ENCODE measurements around the gene POLD4. TPM values are rescaled to one million over a fixed set of nuclear protein-coding genes. Genes with fewer than 3 reads are reported as not detected.

POLD4 gene
- polyA plus RNA-seq, 1 experiment: 45.9 TPM

DNA sequence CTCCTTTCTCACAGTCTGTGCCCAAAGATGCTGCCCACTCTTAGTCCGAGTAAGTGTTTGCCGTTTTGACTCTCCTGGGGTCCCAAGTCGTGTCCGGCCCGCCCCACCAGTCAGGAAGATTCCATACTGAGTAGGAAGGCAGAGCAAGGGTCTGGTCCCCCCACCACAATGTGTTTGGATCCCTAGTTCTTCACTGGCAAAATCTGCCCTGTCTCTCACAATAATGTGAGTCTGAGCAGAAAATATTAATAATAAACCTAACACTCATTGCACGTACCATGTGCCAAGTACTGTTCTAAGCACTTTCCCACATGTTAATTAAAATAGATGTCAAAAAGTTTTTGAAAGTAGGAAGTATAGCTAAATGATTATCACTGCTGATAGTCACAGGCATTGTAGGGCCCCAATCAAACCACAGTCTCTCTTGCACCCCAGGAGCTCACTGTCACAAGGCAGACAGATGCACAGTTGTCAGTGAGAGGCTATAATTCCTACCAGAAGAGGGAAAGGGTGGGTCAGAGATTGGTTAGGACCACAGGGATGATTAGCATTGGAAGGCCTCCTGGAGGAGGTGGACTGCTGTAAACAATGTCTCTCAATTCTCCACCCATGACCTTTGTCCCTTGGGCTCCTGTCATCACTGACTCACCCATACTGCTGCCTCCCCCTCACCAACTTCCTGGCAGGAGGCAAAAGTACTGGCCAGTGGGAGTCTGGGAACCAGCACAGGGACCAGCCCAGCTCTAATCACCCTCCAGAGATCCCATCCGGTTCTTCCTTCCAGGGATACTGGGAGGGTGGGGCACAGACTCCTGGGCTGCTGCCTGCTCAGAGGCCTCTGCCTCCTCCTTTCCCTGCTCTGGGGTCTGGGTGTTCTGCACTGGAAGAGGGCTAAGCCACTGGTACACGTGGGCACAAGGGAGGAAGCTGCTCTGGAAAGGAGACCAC is 1.0 kb upstream of the POLD4 start:
- peak overlapping the region; percentile 55 for H3K4me3 ChIP-seq (ENCODE audit: low read depth, low read length)
- peak; percentile 76 for DNase-seq (ENCODE audit: low read depth, low spot score)
- no peaks in the 10 kb centered on the region; the same call in 1 of the 2 replicates for H3K9me3 ChIP-seq (ENCODE audit: control insufficient read depth, insufficient read depth, low read length)
- H3K27ac ChIP-seq (ENCODE audit: low read depth, low read length): peak overlapping the region; percentile 97
- POLR2A ChIA-PET: interaction anchor here (0.7 to 8.7 kb wide), 9 partner anchors 8 to 47 kb away, joined by 3 to 106 read pairs (median 6); partner anchors contain the start of genes CLCF1, PPP1CA and RAD9A
- CTCF ChIA-PET: interaction anchor here (1.7 to 19.6 kb wide), 4 partner anchors 8 to 91 kb away, joined by 4 to 716 read pairs (median 22); partner anchors contain the start of genes CLCF1, PPP1CA and RAD9A
- no peaks in the 10 kb centered on the region for H3K27me3 ChIP-seq (ENCODE audit: control insufficient read depth, insufficient read depth, low read length)
- TF ChIP-seq, protein P1, sequence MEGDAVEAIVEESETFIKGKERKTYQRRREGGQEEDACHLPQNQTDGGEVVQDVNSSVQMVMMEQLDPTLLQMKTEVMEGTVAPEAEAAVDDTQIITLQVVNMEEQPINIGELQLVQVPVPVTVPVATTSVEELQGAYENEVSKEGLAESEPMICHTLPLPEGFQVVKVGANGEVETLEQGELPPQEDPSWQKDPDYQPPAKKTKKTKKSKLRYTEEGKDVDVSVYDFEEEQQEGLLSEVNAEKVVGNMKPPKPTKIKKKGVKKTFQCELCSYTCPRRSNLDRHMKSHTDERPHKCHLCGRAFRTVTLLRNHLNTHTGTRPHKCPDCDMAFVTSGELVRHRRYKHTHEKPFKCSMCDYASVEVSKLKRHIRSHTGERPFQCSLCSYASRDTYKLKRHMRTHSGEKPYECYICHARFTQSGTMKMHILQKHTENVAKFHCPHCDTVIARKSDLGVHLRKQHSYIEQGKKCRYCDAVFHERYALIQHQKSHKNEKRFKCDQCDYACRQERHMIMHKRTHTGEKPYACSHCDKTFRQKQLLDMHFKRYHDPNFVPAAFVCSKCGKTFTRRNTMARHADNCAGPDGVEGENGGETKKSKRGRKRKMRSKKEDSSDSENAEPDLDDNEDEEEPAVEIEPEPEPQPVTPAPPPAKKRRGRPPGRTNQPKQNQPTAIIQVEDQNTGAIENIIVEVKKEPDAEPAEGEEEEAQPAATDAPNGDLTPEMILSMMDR (IDR thresholded peaks at IDR 0.05; ENCODE audit: low read depth, low read length): peak; percentile 39

DNA sequence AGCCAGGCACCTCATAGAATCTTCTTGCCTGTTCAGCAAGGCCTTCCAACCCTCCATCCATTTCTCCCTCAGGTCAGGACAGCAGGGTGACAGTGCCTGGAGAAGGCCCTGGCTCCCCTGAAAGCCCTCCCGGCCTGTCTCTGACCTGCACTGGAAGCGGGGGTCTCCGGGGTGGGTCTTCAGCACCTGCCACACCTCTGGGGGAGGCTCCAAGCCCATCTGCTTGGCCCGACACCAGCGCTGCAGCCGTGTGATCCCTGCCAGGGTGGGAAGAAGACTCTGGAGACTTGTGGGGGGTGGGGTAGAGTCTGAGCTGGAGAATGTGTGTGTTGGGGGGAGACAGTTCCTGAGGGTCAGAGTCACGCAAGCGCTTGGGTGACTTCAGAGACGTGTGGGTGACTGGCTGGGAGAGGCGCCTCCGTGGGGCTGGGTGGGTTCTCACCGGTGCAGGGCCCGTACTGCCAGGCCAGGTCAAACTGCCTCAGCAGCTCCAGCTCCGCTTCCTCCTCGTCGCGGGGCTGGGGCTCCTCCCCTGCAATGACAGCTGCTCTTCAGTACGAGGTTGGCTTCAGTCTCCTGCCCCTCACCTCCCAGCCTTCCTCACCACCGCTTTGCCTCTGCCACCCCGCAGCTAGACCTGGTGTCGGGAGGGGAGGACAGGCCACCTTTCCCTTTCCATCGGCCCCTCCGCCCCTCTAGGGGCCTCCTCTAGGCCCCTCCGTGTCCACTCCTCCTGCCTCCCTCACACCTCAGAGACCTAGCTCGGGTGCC is 615 bp downstream of the POLD4 start:
- CTCF ChIA-PET: interaction anchor here (0.5 to 19.6 kb wide), 8 partner anchors 11 to 90 kb away, joined by 3 to 716 read pairs (median 20); partner anchors contain the start of genes CLCF1, PPP1CA and RAD9A
- Histone ChIP-seq H3K4me3 (ENCODE audit: low read depth, low read length) (peak overlapping the region; percentile 83), H3K27me3 (ENCODE audit: control insufficient read depth, insufficient read depth, low read length) (no peaks in the 10 kb centered on the region), H3K9me3 (ENCODE audit: control insufficient read depth, insufficient read depth, low read length) (no peaks in the 10 kb centered on the region; the same call in 1 of the 2 replicates), H3K27ac (ENCODE audit: low read depth, low read length) (peak overlapping the region; percentile 97)
- POLR2A ChIA-PET: interaction anchor here (0.6 to 8.7 kb wide), 11 partner anchors 14 to 49 kb away, joined by 3 to 106 read pairs (median 5); partner anchors contain the start of genes CLCF1, PPP1CA and RAD9A
- TF ChIP-seq, protein P1 (IDR thresholded peaks at IDR 0.05; ENCODE audit: low read depth, low read length): no peak
- no peak for DNase-seq (ENCODE audit: low read depth, low spot score)

DNA sequence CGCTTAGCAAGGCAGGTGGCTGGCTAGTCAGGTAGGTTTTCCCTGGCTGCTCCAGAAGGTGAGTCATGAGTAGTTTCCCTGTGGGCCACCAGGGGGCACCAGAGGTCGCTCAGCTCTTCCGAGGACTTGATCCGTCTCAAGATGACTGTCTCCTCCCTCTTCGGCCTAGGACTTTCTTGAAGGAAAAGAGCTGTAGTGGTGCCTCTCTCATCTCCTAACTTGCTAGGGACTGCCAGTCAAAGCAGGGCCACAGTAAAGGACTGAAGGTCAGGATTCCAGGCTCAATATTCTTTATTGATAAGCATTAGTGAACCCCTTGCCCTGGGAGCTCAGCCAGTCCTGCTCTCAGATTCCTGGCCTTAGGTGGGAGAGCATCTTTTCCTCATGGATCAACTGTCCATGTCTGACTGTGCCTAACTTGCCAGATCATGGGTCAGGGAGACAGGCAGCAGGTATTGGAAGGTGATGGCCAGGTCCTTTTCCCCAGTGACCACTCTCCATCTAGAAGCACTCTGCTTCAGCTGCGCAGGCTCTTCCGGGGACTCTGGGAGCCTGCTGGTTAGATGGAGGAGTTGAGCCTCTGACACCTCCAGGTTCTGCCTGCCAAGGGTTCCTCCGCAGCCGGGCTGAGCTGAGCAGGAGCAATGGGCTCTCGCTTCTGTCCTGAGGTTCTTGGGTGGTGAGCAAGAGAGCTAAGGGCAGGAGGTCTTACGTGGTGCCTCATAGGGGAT is 1.9 kb downstream of the POLD4 start:
- TF ChIP-seq, protein P1 (IDR thresholded peaks at IDR 0.05; ENCODE audit: low read depth, low read length): peak; percentile 93
- Histone ChIP-seq H3K9me3 (ENCODE audit: control insufficient read depth, insufficient read depth, low read length) (no peaks in the 10 kb centered on the region; the same call in 1 of the 2 replicates), H3K27ac (ENCODE audit: low read depth, low read length) (no peak overlapping the region), H3K4me3 (ENCODE audit: low read depth, low read length) (no peak overlapping the region; the same call in 1 of the 2 replicates), H3K27me3 (ENCODE audit: control insufficient read depth, insufficient read depth, low read length) (no peaks in the 10 kb centered on the region)
- POLR2A ChIA-PET: interaction anchor here (0.6 to 8.7 kb wide), 5 partner anchors 15 to 50 kb away, joined by 3 to 106 read pairs (median 7); partner anchors contain the start of genes CLCF1 and PPP1CA
- DNase-seq (ENCODE audit: low read depth, low spot score): peak; percentile 62
- CTCF ChIA-PET: interaction anchor here (0.5 to 19.6 kb wide), 30 partner anchors 9 to 1365 kb away, joined by 3 to 716 read pairs (median 5); partner anchors contain the start of genes CLCF1, PPP1CA, RAD9A and RPS6KB2

DNA sequence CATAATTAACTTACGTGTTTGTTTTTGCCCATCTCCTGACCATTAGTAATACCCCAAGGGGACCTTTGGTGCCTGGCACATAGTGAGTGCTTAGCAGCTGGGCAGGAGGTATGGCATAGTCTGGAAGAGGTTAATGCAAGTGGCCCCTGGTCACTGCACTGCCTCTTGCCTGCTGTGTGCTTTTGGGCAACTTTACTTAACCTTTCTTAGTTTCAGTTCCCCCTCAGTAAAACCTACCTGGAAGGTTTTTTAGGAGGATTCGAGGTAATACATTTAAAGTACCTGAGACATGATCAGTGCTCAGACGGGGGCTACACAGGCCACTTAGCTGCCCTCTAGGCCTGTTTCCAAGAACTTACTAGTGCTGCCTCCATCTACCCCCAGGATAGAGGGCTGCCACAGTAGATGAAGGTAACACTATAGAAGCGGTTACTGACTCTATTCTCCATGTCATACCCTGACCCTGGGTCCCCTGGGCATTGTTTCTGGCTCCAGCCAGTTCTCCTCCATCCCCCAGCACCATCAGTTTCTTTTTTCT is 3.3 kb downstream of the POLD4 start:
- Histone ChIP-seq H3K27ac (ENCODE audit: low read depth, low read length) (no peak overlapping the region), H3K4me3 (ENCODE audit: low read depth, low read length) (no peak overlapping the region), H3K27me3 (ENCODE audit: control insufficient read depth, insufficient read depth, low read length) (no peaks in the 10 kb centered on the region), H3K9me3 (ENCODE audit: control insufficient read depth, insufficient read depth, low read length) (no peaks in the 10 kb centered on the region; the same call in 1 of the 2 replicates)
- TF ChIP-seq, protein P1 (IDR thresholded peaks at IDR 0.05; ENCODE audit: low read depth, low read length): no peak
- CTCF ChIA-PET: interaction anchor here (0.6 to 19.6 kb wide), 9 partner anchors 13 to 427 kb away, joined by 3 to 716 read pairs (median 16); partner anchors contain the start of genes CLCF1 and RAD9A
- POLR2A ChIA-PET: interaction anchor here (8.7 kb wide), 1 partner anchor 23 kb away, joined by 106 read pairs; the partner anchor contains the start of gene CLCF1
- DNase-seq (ENCODE audit: low read depth, low spot score): no peak

Measured in AG04450 (cell line).